Erythroblast (primary cell): ENCODE measurements around the gene CORO1C.

Experiments
- GATA1 ChIP-seq: IDR thresholded peaks from 2 replicates; pipeline ENCODE4 v1.6.1; 2011; ENCODE audit warnings: low read depth, mild to moderate bottlenecking, control low read depth, low read length, moderate library complexity
- POLR2A ChIP-seq: IDR thresholded peaks from 2 replicates; pipeline ENCODE4 v1.6.1; 2011; ENCODE audit warnings: mild to moderate bottlenecking, low read length

GRCh38 chr12:108691175-108691997 lies 39.9 kb downstream of the CORO1C start:
- TF ChIP-seq POLR2A (peak; percentile 94), GATA1 (no peak)
